Measurements from ENCODE around the gene AP3S2.
"Not testable (repeated sequence)": the region's sequence is repeated elsewhere in the genome, so short reads cannot be mapped to it uniquely, and the experiment has no call there.

The AP3S2 gene

DNA sequence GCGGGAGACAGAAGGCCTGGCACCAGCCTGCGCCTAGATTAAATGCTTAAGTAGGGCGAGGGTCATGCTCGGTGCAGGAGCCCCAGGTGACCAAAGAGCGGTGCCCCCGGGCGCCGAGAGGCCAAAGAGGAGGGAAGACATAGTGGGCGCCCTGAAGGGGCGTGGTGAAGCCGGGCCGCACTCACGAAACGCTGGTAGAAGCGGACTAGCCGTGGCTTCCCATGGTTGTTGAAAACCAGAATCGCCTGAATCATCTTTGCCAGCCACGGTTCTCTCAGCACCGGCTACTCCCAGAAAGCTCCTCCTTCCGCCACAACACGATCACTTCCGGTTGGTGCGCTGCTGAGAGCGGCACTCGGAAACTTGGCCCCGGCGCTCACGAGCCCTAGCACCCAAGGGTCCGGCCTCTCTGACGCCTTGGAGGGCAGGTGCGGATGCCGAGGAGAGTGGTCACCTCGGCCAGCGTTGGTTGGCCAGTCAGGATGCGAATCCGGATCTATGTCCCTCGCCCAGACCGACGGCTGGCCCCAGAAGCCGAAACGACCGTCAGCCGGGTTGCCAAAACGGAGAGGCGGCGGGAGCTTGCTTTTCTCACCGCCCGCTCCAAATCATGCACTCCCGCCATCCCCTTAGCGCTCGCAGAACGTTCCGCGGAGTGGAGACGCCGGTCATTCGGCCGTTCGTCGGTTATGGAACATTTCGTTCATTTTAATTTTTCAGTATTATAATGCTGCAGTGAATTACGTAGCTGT, at the start of gene AP3S2:
AP3S2 (minus strand) TSS at position 299 of the 752 bp plus-strand sequence; CDS start at position 254, 45 bp downstream.
- peak; percentile 94 for DNase-seq

DNA sequence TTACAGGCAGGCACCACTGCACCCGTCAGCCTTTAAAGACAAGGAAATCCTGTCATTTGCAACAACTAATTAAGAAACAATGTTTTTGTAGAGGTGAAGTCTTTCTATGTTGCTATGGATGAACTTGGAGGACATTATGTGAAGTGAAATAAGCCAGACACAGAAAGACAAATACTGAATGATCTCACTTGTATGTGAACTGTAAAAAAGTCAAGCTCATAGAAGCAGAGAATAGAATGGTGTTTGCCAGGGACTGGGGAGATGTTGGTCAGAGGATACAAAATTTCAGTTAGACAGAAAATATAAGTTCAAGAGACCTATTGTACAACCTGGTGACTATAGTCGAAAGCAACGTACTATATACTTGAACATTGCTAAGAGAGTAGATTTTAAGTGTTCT, 46.1 kb upstream of the AP3S2 start:
- DNase-seq = no peak

DNA sequence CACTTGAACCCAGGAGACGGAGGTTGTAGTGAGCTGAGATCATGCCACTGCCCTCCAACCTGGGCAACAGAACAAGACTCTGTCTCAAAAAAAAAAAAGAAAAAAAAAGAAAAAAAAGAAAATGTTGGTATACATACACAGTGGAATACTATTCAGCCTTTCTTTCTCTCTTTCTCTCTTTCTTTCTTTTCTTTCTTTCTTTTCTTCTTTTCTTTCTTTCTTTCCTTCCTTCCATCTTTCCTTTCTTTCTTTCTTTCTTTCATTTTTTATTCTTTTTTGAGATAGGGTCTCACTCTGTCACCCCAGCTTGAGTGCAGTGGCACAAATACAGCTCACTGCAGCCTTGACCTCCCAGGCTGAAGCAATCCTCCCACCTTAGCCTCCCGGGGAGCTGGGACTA, 45.6 kb upstream of the AP3S2 start:
- not testable (repeated sequence) for DNase-seq

GRCh38 chr15:89937365-89938350, 43.9 kb upstream of the AP3S2 start:
- no peak for DNase-seq

GRCh38 chr15:89936786-89937265, 43.0 kb upstream of the AP3S2 start:
- DNase-seq = no peak

DNA sequence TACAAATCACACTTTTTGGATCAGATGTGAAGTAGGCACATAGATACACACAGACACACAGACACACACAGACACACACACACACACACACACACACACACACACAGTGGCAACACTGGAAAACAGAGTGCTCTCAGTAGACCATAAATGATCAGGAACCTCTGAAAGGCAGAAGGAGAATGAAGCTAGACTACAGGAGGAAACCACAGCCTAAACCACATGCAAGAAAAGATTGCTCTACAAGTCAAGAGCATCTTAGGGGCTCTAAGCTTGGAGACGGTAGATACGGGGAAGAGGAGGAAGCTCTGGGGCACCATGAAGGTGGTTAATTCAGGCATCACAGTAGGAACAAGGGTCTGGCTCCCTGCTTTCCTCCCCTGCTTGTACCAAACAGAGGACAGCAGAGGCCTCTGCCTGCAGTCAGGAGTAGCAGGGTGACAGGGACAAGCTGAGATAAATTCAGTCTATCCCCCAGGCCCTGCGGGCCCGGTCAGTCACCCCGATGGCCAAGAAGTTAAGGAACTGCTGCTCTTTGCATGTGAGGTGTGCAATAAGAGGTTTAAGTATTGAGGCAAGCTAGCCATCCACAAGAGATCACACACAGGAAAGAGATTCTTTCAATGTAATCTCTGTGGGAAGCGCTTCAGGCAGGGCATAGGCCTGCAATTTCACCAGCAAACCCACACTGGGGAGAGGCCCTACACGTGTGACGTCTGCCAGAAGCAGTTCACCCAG, 42.4 kb upstream of the AP3S2 start:
- DNase-seq = no peak

DNA sequence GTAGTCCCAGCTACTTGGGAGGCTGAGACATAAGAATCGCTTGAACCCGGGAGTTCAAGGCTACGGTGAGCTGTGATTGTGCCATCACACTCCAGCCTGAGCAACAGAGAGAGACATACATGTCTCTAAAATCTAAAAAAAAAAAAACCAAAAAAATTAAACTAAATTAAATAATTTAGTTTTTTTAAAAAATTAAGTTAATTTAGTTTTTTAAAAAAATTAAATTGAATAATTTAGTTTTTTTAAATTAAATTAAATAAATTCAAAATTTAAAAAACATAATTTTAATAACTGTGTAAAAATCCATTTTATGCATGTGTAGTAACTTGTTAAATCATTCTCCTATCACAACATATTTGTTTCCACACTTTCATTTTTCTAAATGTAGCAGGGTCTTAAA, 39.1 kb upstream of the AP3S2 start:
- DNase-seq = no peak

DNA sequence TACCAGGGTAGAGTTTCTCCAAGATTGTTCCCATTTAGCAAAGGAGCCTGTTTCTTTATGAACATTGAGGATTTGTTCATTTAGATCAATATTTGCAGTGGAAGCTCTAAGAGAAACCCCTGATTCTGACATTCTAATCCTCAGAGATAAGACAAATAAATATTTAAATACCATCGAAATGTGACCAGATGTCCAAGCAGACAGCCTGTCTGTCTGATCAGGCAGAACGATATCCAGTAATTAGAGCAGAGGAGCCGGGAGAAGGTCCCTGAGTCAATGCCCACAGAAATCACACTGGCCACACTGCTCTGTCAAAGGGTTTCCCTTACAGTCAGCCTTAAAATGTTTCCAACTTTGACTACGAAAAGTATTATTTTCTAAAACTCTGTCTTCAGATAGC, 34.6 kb upstream of the AP3S2 start:
- DNase-seq = no peak

DNA sequence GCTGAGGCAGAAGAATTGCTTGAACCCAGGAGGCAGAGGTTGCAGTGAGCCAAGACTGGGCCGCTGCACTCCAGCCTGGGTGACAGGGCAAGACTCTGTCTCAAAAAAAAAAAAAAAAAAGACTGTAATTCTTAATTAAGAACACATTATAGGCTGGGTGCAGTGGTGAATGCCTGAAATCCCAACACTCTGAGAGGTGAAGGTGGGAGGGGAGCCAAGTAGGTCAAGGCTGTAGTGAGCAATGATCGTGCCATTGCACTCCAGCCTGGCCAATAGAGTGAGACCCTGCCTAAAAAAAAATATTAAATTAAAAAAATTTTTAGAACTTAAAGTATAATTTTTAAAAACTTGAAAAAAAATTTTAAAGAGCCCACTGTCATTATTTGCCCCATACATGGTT, 32.4 kb upstream of the AP3S2 start:
- DNase-seq = no peak

GRCh38 chr15:89917442-89918101, 23.8 kb upstream of the AP3S2 start:
- no peak for DNase-seq

- no peak for DNase-seq
These were observed 22.9 kb upstream of the AP3S2 start for GRCh38 chr15:89916660-89917059.

- DNase-seq = no peak
These were observed 19.0 kb upstream of the AP3S2 start, which contains the start of gene ARPIN for GRCh38 chr15:89912674-89913396. Gene ARPIN, minus strand, starts transcription at chr15:89912952. Its CDS starts 117 bp downstream, at chr15:89912835.

DNA sequence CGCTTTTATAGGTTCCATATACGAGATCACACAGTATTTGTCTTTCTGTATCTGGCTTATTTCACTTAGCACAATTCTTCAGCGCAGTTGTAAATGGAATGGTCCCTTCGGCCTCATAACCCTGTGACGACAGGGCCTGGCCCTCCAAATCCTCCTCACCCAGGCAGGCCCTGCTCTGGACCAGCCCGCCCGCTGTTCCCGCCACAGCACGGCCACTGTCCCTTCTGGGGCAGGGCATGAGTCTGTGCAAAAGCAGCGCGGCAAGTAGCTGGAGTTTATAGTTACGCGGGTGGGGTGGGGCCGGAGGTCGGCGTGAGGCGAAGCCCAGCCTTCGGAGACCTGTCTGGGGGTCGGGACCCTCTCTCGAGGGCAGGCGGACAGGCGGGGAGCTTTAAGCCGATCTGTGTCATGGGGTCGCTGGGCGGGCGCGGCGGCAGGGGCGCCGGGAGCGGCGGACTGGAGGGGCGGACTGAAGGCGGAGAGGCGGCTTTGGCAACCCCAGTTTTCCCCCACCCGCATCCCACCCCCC, 18.4 kb upstream of the AP3S2 start:
- no peak for DNase-seq

DNA sequence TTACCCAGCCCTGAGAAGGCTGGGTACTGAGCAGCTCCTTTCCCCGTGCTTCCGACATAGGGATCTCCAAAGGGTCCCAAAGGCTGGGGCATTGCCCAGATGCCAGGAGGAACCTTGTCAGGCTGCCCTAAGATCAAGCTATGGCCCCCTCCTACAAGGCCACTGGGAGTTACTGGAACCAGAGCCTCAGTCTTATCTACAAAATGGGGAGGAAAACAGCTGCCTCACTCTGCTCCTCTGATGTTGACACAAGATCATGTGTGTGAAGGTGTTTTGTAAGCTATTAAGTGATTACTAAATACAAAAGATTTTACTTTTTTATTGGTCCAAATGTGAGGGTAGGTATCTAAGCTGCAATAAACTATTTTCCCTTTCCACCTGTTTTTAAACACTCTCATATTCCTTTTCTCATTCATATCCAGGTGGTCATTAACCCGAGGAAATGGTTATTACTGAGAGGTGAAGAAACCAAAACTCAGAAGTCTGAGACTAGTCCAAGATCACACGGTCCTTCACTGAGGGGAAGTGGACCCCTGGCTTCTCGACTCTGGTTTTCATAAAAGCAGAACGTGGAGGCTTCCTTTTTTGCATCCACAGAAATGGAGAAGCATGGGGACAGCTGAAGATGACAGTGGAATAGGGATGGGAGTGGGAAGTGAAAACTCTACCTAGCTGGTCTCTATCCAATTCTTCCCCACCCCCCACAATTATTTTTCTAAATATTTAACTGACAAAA, 17.3 kb upstream of the AP3S2 start:
- no peak for DNase-seq

DNA sequence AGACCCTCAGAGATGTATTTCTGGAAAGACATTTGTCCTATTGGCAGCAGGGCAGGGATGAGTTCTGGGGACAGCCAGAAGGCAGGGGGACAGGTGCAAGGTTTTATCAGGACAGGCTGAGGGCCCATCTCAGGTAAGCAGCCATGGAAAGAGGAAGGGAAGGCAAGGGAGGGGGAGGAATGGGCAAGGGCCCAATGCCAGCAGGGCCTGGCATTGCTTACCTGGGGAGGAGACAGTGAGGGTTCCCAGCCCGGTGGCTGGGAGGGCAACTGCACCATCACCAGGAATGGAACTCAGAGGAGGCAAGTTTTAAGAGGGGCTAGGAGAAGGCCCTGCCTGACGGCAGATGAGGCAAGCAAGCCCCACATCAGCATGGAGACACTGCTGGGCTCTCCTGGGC, 15.8 kb upstream of the AP3S2 start:
- DNase-seq = no peak

DNA sequence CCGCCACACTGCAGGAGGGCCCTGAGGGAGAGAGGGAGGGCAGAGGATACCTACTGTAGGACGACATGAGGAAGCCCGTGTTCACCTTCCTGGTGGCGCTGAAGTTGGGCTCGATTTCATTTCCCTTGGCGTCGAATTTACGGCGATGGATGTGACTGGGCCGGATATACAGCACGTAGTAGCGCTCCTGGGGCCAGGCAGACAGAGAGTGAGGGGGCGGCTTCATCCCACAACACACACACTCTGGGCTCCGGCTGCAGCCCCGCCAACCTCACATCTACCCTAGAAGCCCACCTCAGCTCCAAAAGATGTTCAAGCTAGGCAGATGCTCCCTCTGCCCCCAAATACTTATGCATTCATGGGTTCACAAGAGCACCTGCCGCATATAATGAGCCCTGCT, 14.4 kb upstream of the AP3S2 start:
- no peak for DNase-seq

- no peak for DNase-seq
These were observed 13.5 kb upstream of the AP3S2 start for GRCh38 chr15:89907289-89907688.

DNA sequence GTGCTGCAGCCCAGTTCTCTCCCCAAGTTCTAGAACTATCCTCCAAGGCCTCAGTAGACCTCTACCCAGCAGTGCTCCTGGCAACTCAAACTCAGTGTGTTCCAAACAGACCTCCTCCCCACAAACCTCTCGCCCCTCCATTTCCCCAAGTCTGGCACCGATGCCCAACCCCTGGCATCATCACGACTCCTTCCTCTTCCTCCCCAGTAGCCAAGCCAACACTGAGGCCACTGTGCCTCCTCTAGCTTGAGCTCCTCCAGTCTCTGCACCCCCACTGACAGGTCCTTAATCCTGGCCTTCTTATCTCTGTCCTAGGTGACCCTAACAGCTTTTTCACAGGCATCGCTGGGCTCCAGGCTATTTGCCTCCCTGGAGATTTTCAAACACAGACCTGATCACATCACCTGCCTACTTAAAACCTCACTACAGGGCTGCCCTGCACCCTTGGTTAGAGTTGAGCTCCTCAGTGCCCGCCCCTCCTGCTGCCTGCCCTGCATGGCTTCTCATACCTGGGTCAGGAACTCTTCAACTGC, 12.1 kb upstream of the AP3S2 start:
- DNase-seq = peak; percentile 0

- DNase-seq = peak; percentile 10
These were observed 10.7 kb upstream of the AP3S2 start for GRCh38 chr15:89904519-89904918.

DNA sequence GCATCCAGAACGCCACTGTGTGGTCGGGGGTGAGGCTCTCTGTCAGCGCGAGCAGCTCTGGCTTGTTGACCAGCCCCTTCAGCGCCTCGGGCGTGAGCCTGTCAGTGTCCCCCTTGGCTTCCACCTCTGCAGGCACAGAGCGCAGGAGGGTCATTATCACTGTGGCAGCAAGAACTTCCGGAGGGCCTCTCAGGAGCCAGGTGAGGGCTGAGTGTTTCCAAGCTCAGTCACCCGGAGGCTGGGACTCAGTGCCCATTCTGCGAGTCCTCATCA, 10.0 kb upstream of the AP3S2 start:
- DNase-seq = peak; percentile 16

Data from stimulated activated CD8-positive, alpha-beta memory T cell treated with anti-CD3 and anti-CD28 coated beads, Interleukin-4, amount 100 ng/mL, for 48 hours (primary cell).